Caki2 (cell line): ENCODE data around the gene CHMP4A. TPM values are rescaled to one million over a fixed set of nuclear protein-coding genes. Genes with fewer than 3 reads are reported as not detected.
"Not testable (repeated sequence)": the region's sequence is repeated elsewhere in the genome, so short reads cannot be mapped to it uniquely, and the experiment has no call there.

ENCODE experiments used
- DNase-seq: peaks from one replicate; pipeline ENCODE4 v3.0.0-alpha.2; 2015; ENCODE audit warnings: low read depth
- in situ Hi-C: cut with HindIII; loops from 2 replicates; pipeline ENCODE4 v1.10.0; 2016; ENCODE audit warnings: low sequenced_read_pairs, low pct_unique_long_range_greater_than_20kb, mixed read lengths
- total RNA-seq: library from RNA; depleted of rRNA; stranded (reverse); fragments of >200 nt; shearing (Covaris generic); gene quantifications from 2 replicates; pipeline ENCODE4 v1.2.3, GENCODE V29; 2014; ENCODE audit warnings: low replicate concordance

The CHMP4A gene
- total RNA-seq, 1 experiment from 2014 or later: 23.3 TPM

DNA sequence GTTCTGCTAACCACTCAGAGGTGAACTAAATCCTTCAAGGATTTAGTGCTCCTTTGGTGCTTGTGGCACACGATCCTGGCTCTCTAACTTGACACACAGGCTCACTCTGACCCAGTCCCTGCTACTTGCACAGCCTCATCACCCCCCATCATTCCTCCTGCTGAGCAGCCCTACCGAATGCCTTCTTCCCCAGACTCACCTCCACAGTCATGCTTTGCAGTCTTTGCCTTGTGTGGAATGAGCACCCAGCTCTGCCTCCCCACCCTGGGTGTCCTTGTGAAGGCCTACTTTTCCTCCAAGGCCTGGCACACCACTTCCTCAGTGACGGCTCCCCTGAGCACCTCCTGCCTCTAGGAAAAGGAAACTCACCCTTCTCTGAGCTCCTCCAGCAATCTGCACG is 37.1 kb upstream of the CHMP4A start:
- in situ Hi-C loops: no loop called here
- no peak for DNase-seq

- no peak for DNase-seq
- in situ Hi-C loops: no loop called here
Observed at GRCh38 chr14:24249230-24250021, 36.1 kb upstream of the CHMP4A start.

DNA sequence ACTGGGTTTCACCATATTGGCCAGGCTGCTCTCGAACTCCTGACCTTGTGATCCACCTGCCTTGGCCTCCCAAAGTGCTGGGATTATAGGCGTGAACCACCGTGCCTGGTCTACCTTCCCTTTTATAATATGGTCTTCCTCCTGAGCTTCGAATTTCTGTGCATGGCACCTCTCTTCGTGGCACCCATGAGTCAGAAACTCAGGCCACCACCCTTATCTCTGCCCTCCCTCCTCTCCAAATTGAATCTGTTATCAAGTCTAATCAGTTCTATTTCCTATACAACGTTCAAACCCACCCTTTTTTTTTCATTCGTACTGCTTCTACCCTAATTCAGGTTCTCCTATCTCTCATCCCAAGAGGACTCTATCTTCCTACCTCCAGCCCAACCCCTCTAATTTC is 34.1 kb upstream of the CHMP4A start:
- no peak for DNase-seq
- in situ Hi-C loops: no loop called here

- no peak for DNase-seq
- in situ Hi-C loops: no loop called here
Observed at GRCh38 chr14:24246765-24247212, 33.5 kb upstream of the CHMP4A start.

- DNase-seq, in situ Hi-C loops: not testable (repeated sequence)
Observed at GRCh38 chr14:24245350-24245749, 32.1 kb upstream of the CHMP4A start.

DNA sequence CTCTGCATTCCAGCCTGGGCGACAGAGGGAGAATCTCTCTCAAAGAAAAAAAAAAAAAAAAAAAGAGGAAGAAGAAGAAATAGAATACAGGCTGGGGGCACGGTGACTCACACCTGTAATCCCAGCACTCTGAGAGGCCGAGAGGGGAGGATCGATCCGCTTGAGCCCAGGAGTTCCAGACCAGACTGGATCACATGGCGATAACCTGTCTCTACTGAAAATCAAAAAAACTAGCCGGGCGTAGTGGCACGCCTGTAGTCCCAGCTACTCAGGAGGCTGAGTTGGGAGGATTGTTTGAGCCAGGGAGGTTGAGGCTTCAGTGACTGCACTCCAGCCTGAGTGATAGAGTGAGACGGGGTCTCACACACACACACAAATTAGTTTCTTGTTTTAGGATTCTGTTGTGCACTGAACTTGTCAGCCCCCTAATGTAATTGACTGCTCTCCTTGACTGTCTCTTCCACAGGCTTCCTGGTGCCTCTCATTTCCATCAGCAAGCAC is 30.1 kb upstream of the CHMP4A start:
- no peak for DNase-seq
- in situ Hi-C loops: no loop called here

- in situ Hi-C loops: no loop called here
- peak; percentile 93 for DNase-seq
Observed at GRCh38 chr14:24241829-24242443, 28.6 kb upstream of the CHMP4A start.

DNA sequence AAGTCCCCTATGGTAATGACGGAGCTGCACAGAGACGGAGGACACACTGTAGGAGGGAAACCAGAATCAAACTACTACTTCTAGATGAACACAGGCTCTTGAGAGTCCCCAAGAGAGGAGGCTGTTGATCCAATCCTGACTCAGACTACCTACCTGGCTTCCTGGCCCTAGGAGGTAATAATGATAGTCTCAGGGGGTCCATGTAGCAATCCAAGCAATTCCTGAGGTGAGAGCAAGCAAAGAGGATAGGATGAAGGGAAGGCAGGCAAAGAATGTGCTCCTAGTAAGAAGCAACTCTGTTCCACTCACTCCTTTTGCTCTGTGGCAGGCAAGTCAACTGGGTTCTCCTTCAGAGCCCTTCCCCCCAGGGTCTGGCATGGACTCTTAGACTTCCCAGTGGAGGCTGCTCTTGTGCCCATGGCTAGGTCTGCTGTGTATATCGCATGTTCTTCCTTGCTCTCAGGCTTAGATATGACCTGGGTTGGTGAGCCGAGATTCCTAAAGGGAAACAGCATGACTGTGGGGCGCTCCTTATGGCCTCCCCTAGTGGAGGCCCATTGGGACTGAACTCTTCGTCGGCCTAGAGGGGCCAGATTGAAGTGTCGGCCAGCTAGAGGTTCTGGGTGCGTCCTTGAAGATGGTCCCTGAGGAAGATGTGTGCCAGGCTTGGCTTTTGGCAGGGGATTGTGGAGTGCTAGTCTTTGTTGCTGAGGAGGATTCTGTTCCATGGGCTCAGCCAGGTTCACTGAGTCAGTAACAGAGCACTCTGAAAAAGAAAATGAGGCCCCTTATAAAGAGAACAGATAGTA is 27.0 kb upstream of the CHMP4A start:
- no peak for DNase-seq
- in situ Hi-C loops: no loop called here

DNA sequence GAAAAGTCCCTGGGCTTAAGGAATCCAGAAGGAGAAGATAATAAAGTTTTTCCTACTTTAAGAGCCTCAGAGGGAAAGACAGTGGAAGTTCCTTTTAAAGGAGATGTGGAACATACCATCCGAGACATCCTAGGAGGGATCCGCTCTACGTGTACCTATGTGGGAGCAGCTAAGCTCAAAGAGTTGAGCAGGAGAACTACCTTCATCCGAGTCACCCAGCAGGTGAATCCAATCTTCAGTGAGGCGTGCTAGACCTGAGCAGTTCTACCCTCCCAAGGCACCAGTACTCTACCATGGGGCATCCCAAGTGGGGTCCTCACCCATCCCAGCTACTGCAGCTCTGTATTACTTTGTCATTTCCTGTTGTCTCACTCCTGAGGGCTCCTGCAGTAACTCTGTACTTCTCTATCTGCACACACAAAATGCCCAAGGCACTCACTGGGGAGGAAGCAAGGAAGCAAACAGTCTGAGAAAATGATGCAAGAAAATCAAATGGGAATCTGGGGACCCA is 25.3 kb upstream of the CHMP4A start:
- DNase-seq: no peak
- in situ Hi-C loops: no loop called here

- in situ Hi-C loops: no loop called here
Observed at GRCh38 chr14:24238123-24238522, 24.8 kb upstream of the CHMP4A start.

DNA sequence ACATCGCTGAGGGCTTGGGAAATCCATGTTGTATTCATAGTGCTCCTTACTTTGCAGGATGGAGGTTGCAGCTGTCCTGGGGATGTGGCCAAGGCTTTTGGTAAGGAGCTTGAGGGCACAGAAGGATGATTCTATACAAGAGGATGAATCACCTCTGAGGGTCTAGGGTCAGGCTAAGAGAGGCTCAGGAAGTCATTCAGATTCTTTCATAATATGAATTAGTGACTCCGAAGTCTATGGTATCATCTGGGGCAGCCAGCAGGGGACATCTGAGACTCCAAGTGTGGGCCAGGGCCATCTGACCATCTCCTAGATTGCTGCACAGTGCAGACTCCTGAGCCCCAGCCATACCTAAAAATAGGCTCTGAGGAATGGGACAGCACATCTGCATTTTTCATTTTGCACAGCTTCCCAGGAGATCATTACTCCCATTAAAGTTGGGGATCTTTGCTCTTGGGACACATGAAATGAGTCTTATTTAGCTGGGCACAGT is 24.2 kb upstream of the CHMP4A start:
- in situ Hi-C loops: no loop called here
- no peak for DNase-seq

More at GRCh38 chr14:24238123-24238522, 24.8 kb upstream of the CHMP4A start:
- no peak for DNase-seq

DNA sequence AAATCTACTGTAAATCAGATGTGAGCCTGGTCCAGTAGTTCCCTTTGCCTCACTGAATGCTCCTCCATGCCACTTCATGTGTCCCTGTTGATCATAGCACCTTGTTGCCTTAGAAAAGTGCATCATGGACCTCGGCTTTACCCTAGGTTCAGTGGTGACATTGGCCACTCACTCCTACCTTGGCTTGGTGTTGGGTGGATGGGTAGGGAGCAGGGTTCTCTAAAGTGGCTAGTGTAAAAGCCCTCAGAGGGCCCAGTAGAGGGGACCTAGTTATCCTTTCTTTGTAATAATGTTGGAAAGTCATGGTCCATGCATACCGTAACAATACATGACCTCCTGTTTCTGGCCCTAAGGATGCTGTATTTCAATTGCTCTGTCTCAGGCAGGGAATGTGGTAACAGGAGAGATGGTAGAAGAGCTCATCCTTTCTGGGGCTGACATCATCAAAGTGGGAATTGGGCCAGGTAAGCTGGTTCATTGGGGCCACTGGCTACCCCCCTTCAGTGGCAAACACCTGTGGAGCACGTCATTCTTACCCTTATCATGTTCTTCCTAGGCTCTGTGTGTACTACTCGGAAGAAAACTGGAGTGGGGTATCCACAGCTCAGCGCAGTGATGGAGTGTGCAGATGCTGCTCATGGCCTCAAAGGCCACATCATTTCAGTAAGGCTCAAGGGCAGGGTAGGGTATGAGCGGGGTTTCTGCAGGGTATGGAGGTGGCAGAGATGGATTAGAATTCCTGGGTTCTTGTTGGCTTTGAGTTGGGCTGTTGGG is 23.6 kb upstream of the CHMP4A start:
- in situ Hi-C loops: no loop called here
- DNase-seq: no peak

DNA sequence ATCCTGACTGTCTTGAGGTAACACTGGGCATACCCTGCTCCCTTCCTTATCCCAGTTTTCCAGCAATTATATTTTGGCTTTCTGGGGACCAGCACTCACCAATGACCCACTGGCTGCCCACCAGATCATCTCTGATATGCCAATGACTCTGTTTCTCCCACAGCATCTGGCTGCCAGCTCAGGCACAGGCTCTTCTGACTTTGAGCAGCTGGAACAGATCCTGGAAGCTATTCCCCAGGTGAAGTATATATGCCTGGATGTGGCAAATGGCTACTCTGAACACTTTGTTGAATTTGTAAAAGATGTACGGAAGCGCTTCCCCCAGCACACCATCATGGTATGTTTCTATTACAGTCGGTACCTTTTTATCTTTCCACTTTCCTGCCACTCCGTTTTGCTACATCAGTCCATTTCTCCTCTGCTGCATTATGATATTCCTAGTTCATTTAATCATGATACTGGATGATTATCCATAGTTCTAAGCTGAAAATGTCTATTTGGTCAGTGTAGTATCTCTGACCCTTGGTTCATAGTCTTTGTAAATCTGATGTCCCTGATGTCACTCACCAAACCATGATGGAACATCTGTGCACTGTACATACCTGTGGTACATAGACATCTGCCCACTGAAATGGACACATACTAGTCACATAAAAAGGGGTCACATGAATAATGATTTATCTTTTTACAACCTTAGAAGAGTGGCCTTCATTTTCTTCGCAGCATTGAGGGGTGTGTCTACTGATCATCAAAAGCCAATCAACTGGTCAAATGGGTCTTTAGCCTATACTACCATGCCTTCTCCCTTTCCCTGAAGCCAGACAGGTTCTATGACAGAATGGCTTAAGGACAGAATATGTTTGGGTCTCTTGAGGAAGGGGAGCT is 22.8 kb upstream of the CHMP4A start:
- no peak for DNase-seq
- in situ Hi-C loops: no loop called here

DNA sequence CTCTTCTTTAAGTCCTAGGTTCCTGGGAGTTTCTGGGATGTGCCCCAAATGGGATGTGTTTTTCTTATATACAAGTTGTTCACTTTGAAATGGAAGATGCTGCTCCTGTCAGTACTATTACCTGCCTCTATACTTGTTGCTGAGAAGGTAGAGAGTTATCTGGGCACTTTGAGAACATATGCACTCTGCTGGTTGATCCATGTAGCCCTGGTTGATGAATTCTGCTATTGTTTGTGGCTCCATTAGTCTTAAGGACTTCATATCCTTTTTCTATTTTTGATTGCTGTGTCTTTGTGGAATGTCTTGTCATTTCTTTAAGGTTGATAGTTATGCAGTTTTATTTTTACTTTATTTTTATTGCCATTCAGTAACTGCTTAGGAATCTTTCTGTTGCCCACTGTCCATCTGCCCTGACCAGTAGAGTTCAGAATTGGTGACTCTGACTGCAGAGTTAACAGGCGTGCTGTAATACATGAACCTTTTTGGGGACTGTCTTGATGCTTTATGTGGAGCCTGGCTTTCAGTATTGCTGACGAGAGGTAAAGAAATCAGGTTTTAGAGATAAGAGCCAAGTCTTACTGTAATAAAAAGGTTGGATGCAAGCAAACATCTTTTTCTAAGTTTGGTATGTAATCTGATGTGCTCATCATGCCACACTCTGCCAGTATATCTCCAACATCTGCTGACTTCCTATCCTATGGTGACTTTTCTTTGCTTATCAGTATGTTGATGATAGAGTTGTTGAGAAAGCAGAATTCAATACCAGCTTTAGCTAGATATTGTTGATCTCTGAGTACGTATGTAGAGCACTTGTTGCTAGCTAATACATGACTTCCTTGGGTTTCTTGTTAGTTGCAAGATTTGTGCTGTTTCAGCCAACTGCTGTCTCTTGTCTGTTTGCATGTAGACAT is 21.1 kb upstream of the CHMP4A start:
- DNase-seq: no peak
- in situ Hi-C loops: no loop called here

DNA sequence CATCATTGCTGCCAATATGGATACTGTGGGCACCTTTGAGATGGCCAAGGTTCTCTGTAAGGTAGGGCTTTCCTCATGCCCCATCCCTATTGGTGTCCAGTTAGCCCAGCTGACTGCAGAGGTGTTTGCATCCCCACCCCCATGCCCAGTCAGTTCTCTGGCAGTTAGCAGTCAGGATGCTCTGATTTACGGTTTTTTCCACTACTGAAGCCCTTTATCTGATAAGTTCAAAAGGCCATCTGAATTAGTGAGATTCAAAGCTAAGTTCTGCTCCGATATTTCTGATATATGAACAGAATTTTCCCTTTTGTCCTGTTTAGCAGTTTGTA is 20.2 kb upstream of the CHMP4A start:
- no peak for DNase-seq
- in situ Hi-C loops: no loop called here
